NT2/D1 (cell line): Measurements from ENCODE around the gene HSD17B13.

ENCODE experiments used
- YY1 ChIP-seq: IDR thresholded peaks from 2 replicates; pipeline ENCODE4 v1.6.1; 2011; ENCODE audit not compliant: insufficient read length, insufficient read depth
- ZNF274 ChIP-seq: IDR thresholded peaks from 2 replicates; pipeline ENCODE4 v1.6.1; 2011; ENCODE audit warnings: mild to moderate bottlenecking, low read depth, low read length

GRCh38 chr4:87337361-87337760 lies 14.7 kb upstream of the HSD17B13 start:
- TF ChIP-seq YY1 (no peak), ZNF274 (no peak)
